Middle frontal gyrus (tissue), 1 donor: Measurements from ENCODE around the gene LIPC.
"Not testable (repeated sequence)": the region's sequence is repeated elsewhere in the genome, so short reads cannot be mapped to it uniquely, and the experiment has no call there.

Experiments
- DNase-seq: peaks from one replicate; pipeline ENCODE4 v3.0.0-alpha.2; 2015; ENCODE audit warnings: low spot score; ENCODE audit errors: extremely low spot score

Gene LIPC

GRCh38 chr15:58575045-58575786 is 143.4 kb downstream of the LIPC start:
- DNase-seq: no peak

GRCh38 chr15:58576657-58577056 is 144.9 kb downstream of the LIPC start:
- DNase-seq: no peak

- no peak for DNase-seq
Measured at GRCh38 chr15:58582160-58582559, 150.4 kb downstream of the LIPC start.

- DNase-seq: no peak
Measured at GRCh38 chr15:58583171-58583908, 151.5 kb downstream of the LIPC start.

GRCh38 chr15:58584789-58585461 is 153.1 kb downstream of the LIPC start:
- DNase-seq: no peak

GRCh38 chr15:58585693-58586443 is 154.1 kb downstream of the LIPC start:
- DNase-seq: no peak

- DNase-seq: no peak
Measured at GRCh38 chr15:58587486-58587885, 155.7 kb downstream of the LIPC start.

- DNase-seq: no peak
Measured at GRCh38 chr15:58588096-58588495, 156.3 kb downstream of the LIPC start.

GRCh38 chr15:58589047-58589446 is 157.3 kb downstream of the LIPC start:
- DNase-seq: no peak

- no peak for DNase-seq
Measured at GRCh38 chr15:58590236-58590635, 158.4 kb downstream of the LIPC start.

GRCh38 chr15:58590926-58591325 is 159.1 kb downstream of the LIPC start:
- DNase-seq: no peak

GRCh38 chr15:58593870-58594269 is 162.1 kb downstream of the LIPC start:
- DNase-seq: no peak

GRCh38 chr15:58594898-58595297 is 163.1 kb downstream of the LIPC start:
- DNase-seq: no peak

GRCh38 chr15:58595516-58596263 is 163.9 kb downstream of the LIPC start:
- DNase-seq: no peak

GRCh38 chr15:58597943-58598828 is 166.4 kb downstream of the LIPC start:
- DNase-seq: no peak

- DNase-seq: no peak
Measured at GRCh38 chr15:58598829-58599210, 167.0 kb downstream of the LIPC start.

GRCh38 chr15:58602823-58603222 is 171.0 kb downstream of the LIPC start:
- DNase-seq: no peak

- not testable (repeated sequence) for DNase-seq
Measured at GRCh38 chr15:58603927-58604326, 172.1 kb downstream of the LIPC start.

GRCh38 chr15:58604455-58604923 is 172.7 kb downstream of the LIPC start:
- no peak for DNase-seq
